Measurements from ENCODE around the gene KLK6. TPM values are rescaled to one million over a fixed set of nuclear protein-coding genes. Genes with fewer than 3 reads are reported as not detected.

Gene KLK6
- total and polyA plus RNA-seq, 9 donors = 0.09 to 0.62 (median 0.19) TPM; not detected in 3

DNA sequence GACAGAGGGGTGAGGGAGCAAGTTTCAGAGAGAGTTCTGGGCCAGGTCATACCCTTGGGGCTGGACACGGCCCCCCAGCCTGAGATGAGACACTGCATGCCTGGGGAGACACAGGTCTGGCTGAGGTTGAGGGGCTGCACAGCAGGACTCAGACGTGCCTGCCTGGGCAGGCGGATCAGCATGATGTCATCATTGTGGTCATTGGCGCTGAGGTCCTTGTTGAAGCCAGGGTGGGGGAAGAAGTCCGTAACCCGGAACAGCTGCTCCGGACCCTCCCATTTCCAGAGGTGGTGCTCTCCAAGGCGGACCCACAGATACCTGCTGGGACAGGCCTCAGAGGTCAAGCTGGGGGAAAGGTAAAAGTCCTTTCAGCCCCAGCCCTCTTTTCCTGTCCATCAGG lies 37.0 kb upstream of the KLK6 start:
- H3K4me3 ChIP-seq (ENCODE audit: low read length) = no peak overlapping the region
- 53% methylated on average over 7 of the region's 8 CpGs for WGBS (ENCODE audit: insufficient coverage)

DNA sequence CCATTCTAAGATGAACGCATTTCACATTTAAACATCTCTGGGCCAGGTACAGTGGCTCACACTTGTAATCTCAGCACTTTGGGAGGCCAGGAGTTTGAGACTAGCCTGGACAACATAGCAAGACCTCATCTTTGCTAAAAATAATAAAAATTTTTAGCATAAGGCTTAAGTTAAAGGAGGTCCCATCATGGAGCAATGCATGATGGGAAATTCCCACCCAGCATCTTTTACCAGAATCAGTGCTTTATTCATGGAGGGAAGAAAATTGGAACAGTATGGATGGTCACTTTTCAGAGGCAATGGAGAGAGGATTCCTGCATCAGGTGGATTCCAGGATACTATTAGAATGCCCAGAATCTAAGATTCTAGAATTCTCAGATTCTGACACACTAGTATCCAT lies 35.9 kb upstream of the KLK6 start:
- Histone ChIP-seq H3K27me3 (ENCODE audit: control insufficient read depth, insufficient read depth, low read length) (peaks cover 23% of the 10 kb centered on the region), H3K4me1 (ENCODE audit: control insufficient read depth, insufficient read depth, low read length) (no peaks in the 10 kb centered on the region), H3K36me3 (ENCODE audit: control insufficient read depth, insufficient read depth, low read length) (no peaks in the 10 kb centered on the region), H3K27ac (ENCODE audit: low read length) (no peak overlapping the region), H3K4me3 (ENCODE audit: low read length) (no peak overlapping the region), H3K9me3 (replicated peaks; ENCODE audit: control insufficient read depth, low read depth, low read length) (no peaks in the 10 kb centered on the region)
- DNase-seq = no peak
- WGBS (ENCODE audit: insufficient coverage) = 70% methylated on average over 1 of the region's 1 CpG

More for the DNA sequence above, 37.0 kb upstream of the KLK6 start:
- H3K27ac ChIP-seq (ENCODE audit: low read length) = no peak overlapping the region
- H3K36me3 ChIP-seq (ENCODE audit: control insufficient read depth, insufficient read depth, low read length) = no peaks in the 10 kb centered on the region
- DNase-seq = no peak
- no peaks in the 10 kb centered on the region for H3K4me1 ChIP-seq (ENCODE audit: control insufficient read depth, insufficient read depth, low read length)
- H3K27me3 ChIP-seq (ENCODE audit: control insufficient read depth, insufficient read depth, low read length) = peaks cover 14% of the 10 kb centered on the region
- no peaks in the 10 kb centered on the region for H3K9me3 ChIP-seq (replicated peaks; ENCODE audit: control insufficient read depth, low read depth, low read length)

- no peak for DNase-seq
- no peaks in the 10 kb centered on the region for H3K4me1 ChIP-seq (ENCODE audit: control insufficient read depth, insufficient read depth, low read length)
- no peak overlapping the region for H3K4me3 ChIP-seq (ENCODE audit: low read length)
- no peaks in the 10 kb centered on the region for H3K36me3 ChIP-seq (ENCODE audit: control insufficient read depth, insufficient read depth, low read length)
- 70% methylated on average over 6 of the region's 7 CpGs for WGBS (ENCODE audit: insufficient coverage)
- peaks cover 21% of the 10 kb centered on the region for H3K27me3 ChIP-seq (ENCODE audit: control insufficient read depth, insufficient read depth, low read length)
- H3K9me3 ChIP-seq (replicated peaks; ENCODE audit: control insufficient read depth, low read depth, low read length) = no peaks in the 10 kb centered on the region
- H3K27ac ChIP-seq (ENCODE audit: low read length) = no peak overlapping the region
These were observed 33.9 kb upstream of the KLK6 start for GRCh38 chr19:51003316-51003715.

DNA sequence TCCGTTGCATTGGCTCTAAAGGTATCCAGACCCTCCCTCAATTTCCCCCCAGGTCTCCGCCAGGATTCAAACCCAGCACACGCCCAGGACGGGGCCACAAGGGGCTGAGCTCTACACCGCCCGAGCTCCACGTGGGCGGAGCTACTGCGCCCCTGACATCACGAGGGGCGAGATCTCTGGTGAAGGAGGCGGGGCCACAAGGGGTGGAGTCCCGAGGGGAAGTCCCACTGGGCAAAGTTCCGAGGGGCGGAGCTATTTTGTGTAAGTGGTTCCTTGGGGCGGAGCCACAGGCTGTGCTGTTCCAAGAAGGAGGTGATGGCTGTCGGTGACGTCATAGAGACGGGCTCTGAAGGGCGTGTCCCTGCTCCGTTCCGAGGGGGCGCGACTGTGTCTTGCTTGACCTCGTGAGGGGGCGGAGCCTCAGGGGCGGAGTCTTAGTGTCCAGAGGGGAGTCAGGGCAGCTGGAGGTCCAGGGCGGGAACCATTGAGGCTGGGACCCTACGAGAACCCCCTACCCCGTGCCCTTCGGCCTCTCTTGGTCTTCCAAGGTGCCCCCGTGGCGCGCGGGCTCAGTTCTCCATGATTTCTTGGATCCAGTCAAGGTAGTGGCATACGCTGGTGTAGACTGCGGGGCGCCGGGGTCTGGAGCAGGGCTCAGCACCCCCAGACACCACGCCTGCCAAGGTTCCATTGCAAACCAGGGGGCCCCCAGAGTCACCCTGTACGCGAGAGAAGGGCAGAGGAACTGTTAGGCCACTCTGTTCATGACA lies 33.3 kb upstream of the KLK6 start:
- no peaks in the 10 kb centered on the region for H3K4me1 ChIP-seq (ENCODE audit: control insufficient read depth, insufficient read depth, low read length)
- 56% methylated on average over 37 of the region's 42 CpGs for WGBS (ENCODE audit: insufficient coverage)
- no peaks in the 10 kb centered on the region for H3K36me3 ChIP-seq (ENCODE audit: control insufficient read depth, insufficient read depth, low read length)
- peak; percentile 6 for DNase-seq
- H3K27me3 ChIP-seq (ENCODE audit: control insufficient read depth, insufficient read depth, low read length) = peaks cover 21% of the 10 kb centered on the region
- no peaks in the 10 kb centered on the region for H3K9me3 ChIP-seq (replicated peaks; ENCODE audit: control insufficient read depth, low read depth, low read length)
- H3K27ac ChIP-seq (ENCODE audit: low read length) = no peak overlapping the region
- no peak overlapping the region for H3K4me3 ChIP-seq (ENCODE audit: low read length)

DNA sequence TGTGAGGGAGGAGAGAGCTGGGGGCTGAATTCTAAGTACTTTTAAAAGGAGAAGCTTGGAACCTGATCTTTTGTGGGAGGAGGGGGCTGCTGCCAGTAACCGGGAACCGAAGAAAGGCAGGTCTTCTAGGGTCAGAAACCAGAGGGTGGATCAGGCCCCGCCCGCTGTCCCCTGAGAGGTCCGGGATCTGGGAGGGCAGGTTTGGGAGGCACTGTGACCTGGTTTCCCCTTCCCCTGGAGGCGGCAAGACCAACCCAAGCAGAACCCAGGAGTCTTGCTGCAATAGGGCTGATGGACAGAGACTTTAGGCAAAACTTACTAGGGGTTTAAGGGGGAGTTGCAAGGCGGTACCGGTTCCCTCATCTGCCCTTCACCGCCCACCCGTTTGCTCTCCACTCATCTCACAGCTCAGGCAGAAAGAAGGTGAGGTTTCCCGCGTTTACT lies 32.7 kb upstream of the KLK6 start:
- no peak overlapping the region for H3K4me3 ChIP-seq (ENCODE audit: low read length)
- H3K27ac ChIP-seq (ENCODE audit: low read length) = no peak overlapping the region
- peaks cover 21% of the 10 kb centered on the region for H3K27me3 ChIP-seq (ENCODE audit: control insufficient read depth, insufficient read depth, low read length)
- no peaks in the 10 kb centered on the region for H3K9me3 ChIP-seq (replicated peaks; ENCODE audit: control insufficient read depth, low read depth, low read length)
- H3K4me1 ChIP-seq (ENCODE audit: control insufficient read depth, insufficient read depth, low read length) = no peaks in the 10 kb centered on the region
- no peak for DNase-seq
- no peaks in the 10 kb centered on the region for H3K36me3 ChIP-seq (ENCODE audit: control insufficient read depth, insufficient read depth, low read length)
- WGBS (ENCODE audit: insufficient coverage) = 37% methylated on average over 9 of the region's 12 CpGs

DNA sequence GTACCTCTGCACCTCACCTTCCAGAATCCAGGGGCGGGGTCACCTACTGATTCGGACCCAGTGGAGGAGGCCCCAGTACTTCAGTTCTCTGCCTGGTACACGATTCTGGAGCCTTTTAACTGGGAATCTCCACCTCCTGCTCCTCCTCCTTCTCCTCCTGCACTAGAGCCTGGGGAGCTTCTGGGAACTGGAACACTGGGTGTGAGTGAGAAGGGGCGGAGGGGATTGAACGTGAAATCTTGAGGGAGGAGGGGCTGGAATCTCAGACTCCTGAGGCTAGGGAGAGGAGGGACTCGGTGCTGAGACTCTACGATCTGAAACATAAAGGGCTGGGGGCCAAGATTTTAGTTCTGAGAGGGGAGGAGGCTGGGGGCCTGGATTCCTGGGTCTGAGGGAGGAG lies 32.1 kb upstream of the KLK6 start, which contains the start of gene KLK8:
Gene KLK8 (minus strand): TSS at position 90 of the 400 bp plus-strand sequence. CDS start 437 bp downstream, outside the sequence.
- no peak within 1 kb of the TSS for H3K4me3 ChIP-seq (ENCODE audit: low read length)
- no peaks in the 10 kb centered on the region for H3K4me1 ChIP-seq (ENCODE audit: control insufficient read depth, insufficient read depth, low read length)
- DNase-seq = peak; percentile 11
- no peaks in the 10 kb centered on the region for H3K36me3 ChIP-seq (ENCODE audit: control insufficient read depth, insufficient read depth, low read length)
- H3K27ac ChIP-seq (ENCODE audit: low read length) = no peak within 1 kb of the TSS
- peaks cover 21% of the 10 kb centered on the region for H3K27me3 ChIP-seq (ENCODE audit: control insufficient read depth, insufficient read depth, low read length)
- H3K9me3 ChIP-seq (replicated peaks; ENCODE audit: control insufficient read depth, low read depth, low read length) = no peaks in the 10 kb centered on the region
- 6% methylated on average over 2 of the region's 7 CpGs for WGBS (ENCODE audit: insufficient coverage)

DNA sequence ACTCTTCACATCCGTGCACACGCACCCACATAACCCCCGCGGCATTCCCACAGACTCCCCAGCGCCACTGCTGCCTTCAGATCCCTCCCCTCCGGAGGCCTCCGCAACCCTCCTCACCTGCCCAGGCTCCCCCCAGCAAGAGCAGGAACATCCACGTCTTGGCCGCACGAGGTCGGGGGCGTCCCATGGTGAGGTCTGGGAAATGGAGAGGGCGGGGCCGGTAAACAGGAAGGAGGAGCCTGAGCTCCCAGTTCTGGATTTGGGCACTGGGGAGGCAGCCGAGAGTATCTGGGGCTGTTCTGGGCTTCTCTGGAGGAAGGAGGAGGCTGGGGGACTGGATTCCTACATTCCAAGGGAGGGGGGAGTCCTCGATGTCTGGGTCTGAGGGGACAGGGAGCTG lies 31.6 kb upstream of the KLK6 start:
- Histone ChIP-seq H3K36me3 (ENCODE audit: control insufficient read depth, insufficient read depth, low read length) (no peaks in the 10 kb centered on the region), H3K27ac (ENCODE audit: low read length) (no peak overlapping the region), H3K9me3 (replicated peaks; ENCODE audit: control insufficient read depth, low read depth, low read length) (no peaks in the 10 kb centered on the region), H3K4me3 (ENCODE audit: low read length) (no peak overlapping the region), H3K27me3 (ENCODE audit: control insufficient read depth, insufficient read depth, low read length) (peaks cover 21% of the 10 kb centered on the region), H3K4me1 (ENCODE audit: control insufficient read depth, insufficient read depth, low read length) (no peaks in the 10 kb centered on the region)
- no peak for DNase-seq
- 25% methylated on average over 10 of the region's 16 CpGs for WGBS (ENCODE audit: insufficient coverage)

GRCh38 chr19:51000426-51000825 lies 31.0 kb upstream of the KLK6 start:
- Histone ChIP-seq H3K9me3 (replicated peaks; ENCODE audit: control insufficient read depth, low read depth, low read length) (no peaks in the 10 kb centered on the region), H3K4me3 (ENCODE audit: low read length) (no peak overlapping the region), H3K4me1 (ENCODE audit: control insufficient read depth, insufficient read depth, low read length) (no peaks in the 10 kb centered on the region), H3K27ac (ENCODE audit: low read length) (no peak overlapping the region), H3K36me3 (ENCODE audit: control insufficient read depth, insufficient read depth, low read length) (no peaks in the 10 kb centered on the region), H3K27me3 (ENCODE audit: control insufficient read depth, insufficient read depth, low read length) (peaks cover 21% of the 10 kb centered on the region)
- DNase-seq = no peak
- 87% methylated on average over 5 of the region's 10 CpGs for WGBS (ENCODE audit: insufficient coverage)

DNA sequence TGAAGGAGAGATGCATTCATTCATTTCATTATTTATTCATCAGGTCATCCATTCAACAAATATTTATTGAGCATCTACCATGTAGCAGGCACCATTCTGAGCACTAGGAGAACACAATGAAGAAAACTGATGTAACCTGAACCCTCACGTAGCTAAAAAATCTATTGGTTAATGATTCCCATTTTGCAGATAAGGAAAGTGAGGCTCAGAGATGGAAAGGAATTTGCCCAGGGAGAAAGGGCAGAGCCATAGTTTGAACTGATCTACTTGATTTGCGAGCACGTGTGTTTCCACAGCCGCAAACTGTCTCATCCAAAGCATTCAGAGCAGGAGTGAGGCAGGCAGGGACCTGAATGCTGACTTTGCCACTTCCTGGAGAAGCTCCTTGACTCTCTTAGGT lies 29.3 kb upstream of the KLK6 start:
- Histone ChIP-seq H3K4me1 (ENCODE audit: control insufficient read depth, insufficient read depth, low read length) (no peaks in the 10 kb centered on the region), H3K27ac (ENCODE audit: low read length) (no peak overlapping the region), H3K4me3 (ENCODE audit: low read length) (no peak overlapping the region), H3K9me3 (replicated peaks; ENCODE audit: control insufficient read depth, low read depth, low read length) (no peaks in the 10 kb centered on the region), H3K36me3 (ENCODE audit: control insufficient read depth, insufficient read depth, low read length) (no peaks in the 10 kb centered on the region), H3K27me3 (ENCODE audit: control insufficient read depth, insufficient read depth, low read length) (peaks cover 21% of the 10 kb centered on the region)
- DNase-seq = no peak
- WGBS (ENCODE audit: insufficient coverage) = 94% methylated on average over 3 of the region's 4 CpGs

DNA sequence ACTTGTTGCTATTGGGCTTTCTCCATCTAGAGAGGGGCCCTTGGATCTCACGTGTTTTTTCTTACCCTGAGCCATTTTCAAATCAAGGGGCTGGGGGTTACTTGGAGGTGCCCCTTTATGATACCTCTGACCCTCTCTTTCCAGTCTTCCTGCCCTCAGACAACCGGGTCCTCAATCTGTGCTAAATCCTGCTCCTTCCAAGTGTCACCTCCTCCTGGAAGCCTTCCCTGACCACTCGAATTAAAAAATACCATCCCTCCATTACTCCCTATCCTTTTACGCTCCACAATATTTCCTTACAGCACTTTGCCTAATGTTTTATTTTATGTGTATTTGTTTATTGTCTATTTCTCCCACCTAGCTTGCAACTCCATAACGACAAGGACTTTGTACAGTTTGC lies 28.7 kb upstream of the KLK6 start:
- 34% methylated on average over 2 of the region's 5 CpGs for WGBS (ENCODE audit: insufficient coverage)
- no peak overlapping the region for H3K4me3 ChIP-seq (ENCODE audit: low read length)

More for the DNA sequence above, 28.7 kb upstream of the KLK6 start:
- Histone ChIP-seq H3K27me3 (ENCODE audit: control insufficient read depth, insufficient read depth, low read length) (peaks cover 21% of the 10 kb centered on the region), H3K9me3 (replicated peaks; ENCODE audit: control insufficient read depth, low read depth, low read length) (no peaks in the 10 kb centered on the region), H3K36me3 (ENCODE audit: control insufficient read depth, insufficient read depth, low read length) (no peaks in the 10 kb centered on the region), H3K27ac (ENCODE audit: low read length) (no peak overlapping the region), H3K4me1 (ENCODE audit: control insufficient read depth, insufficient read depth, low read length) (no peaks in the 10 kb centered on the region)
- DNase-seq = no peak

Data from muscle of leg (tissue), 11 donors.